GM10248 (cell line): ENCODE data around the gene SH2B3.

Source experiments
- CTCF ChIA-PET: fragments of 300-600 bp; sonication (Branson Sonifier 250); formaldehyde crosslinking; extraction: SDS; loops from one replicate; lab custom pipeline; 2021; ENCODE audit warnings: antibody characterized with exemption; lab: Yijun Ruan, JAX
- POLR2A ChIA-PET: fragments of 350-650 bp; sonication (Branson Sonifier 250); formaldehyde crosslinking; extraction: SDS; loops from one replicate; lab custom pipeline; 2020; ENCODE audit warnings: antibody characterized with exemption; lab: Yijun Ruan, JAX
- DNase-seq: peaks from one replicate; pipeline ENCODE4 v3.0.0; 2012; ENCODE audit errors: extremely low spot score
- CTCF ChIP-seq: IDR thresholded peaks from 2 replicates; pipeline ENCODE4 v1.5.1; 2012; ENCODE audit warnings: mild to moderate bottlenecking, low read depth; ENCODE audit errors: extremely low read depth, missing control alignments, control extremely low read depth

The SH2B3 gene

DNA sequence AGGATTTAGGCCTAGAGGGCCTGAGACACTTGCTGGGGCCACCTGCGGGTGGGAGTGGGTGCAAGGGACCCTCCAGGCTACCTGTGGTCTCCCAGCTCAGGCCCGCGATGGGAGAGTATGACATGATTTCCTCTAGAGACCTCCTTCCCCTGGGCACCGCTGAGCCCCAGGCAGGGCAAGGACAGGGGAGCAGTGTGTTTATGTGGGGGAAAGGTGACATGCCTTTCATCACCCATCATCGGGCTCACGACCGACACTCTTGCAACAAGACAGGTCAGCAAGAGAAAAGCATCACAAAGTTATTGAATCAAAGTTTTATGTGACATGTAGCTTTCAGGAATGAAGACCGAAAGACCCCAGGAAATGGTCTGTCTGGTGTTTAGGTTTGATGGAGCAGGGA is 19.9 kb downstream of the SH2B3 start:
- DNase-seq = no peak
- ChIA-PET POLR2A (no interaction called here), CTCF (interaction anchor here (1.2 to 44.4 kb wide), 8 partner anchors 9 to 30 kb away, joined by 3 to 1216 read pairs (median 5); partner anchors contain the start of gene SH2B3)
- TF ChIP-seq CTCF = no peak

GRCh38 chr12:111426344-111427185 is 20.8 kb downstream of the SH2B3 start:
- CTCF ChIA-PET = interaction anchor here (1.3 to 44.4 kb wide), 8 partner anchors 8 to 25 kb away, joined by 3 to 1216 read pairs (median 10); partner anchors contain the start of gene SH2B3
- TF ChIP-seq CTCF = no peak
- POLR2A ChIA-PET = interaction anchor here (0.9 to 1.1 kb wide), 2 partner anchors 18 to 20 kb away, joined by 3 read pairs; no protein-coding TSS in a partner anchor
- DNase-seq = no peak

GRCh38 chr12:111427417-111428074 is 21.8 kb downstream of the SH2B3 start:
- ChIA-PET POLR2A (interaction anchor here (1.1 kb wide), 1 partner anchor 19 kb away, joined by 3 read pairs; no protein-coding TSS in a partner anchor), CTCF (interaction anchor here (0.9 to 44.4 kb wide), 6 partner anchors 9 to 102 kb away, joined by 3 to 1216 read pairs (median 3); partner anchors contain the start of gene SH2B3)
- DNase-seq = no peak
- TF ChIP-seq CTCF = no peak

DNA sequence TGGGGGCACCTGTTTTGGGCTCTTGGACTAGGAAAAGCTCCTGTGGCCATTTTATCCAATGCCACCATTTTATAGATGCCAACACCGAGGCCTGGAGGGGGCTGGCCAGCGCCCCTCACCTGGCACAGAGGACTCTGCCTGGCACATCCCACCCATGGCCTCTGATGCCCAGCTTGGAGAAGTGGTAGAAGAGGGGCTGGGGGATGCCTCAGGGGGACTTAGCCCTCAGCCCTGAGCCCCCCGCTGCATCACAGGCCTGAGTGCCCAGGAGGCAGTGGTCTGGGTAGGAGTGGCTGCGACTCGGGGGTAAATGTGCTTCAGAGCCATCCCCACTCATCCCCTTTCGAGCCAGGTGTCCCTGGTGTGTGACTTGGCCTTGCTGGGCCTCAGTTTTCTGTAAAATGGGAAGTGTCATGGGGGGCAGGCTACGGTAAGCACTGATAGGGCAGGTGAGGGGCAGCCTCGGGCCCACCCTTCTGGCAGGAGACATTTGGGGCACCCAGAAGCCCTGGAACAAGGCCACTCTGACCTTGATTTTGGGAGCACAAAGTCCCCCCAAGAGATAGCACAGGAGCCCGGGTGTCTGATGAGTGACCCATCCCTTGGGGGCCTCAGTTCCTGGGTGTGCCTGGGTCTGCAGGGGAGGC is 22.5 kb downstream of the SH2B3 start:
- ChIA-PET POLR2A (interaction anchor here (1.1 kb wide), 1 partner anchor 19 kb away, joined by 3 read pairs; no protein-coding TSS in a partner anchor), CTCF (interaction anchor here (0.9 to 44.4 kb wide), 6 partner anchors 10 to 101 kb away, joined by 3 to 1216 read pairs (median 3); partner anchors contain the start of gene SH2B3)
- no peak for DNase-seq
- no peak for TF ChIP-seq CTCF

DNA sequence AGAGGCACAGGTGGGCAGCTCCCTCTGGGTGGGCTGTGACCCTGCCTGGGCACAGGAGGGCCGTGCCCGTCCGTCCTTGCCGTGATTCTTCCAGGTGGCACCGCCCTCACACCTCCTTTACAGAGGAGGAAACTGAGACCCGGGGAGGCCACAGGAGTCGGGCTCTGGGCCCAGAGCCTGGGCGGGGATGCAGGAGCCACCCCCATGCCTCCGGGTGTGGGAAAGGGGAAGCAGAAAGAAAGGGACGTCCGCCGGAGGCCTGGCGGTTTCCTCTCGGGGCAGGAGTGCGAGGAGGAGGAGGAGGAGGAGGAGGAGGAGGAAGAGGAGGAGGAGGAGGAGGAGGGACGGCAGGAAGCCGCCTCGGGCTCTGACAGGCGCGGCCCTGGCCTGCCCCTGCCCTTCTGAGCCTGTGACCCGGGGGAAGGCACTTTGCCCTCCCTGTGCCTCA is 23.0 kb downstream of the SH2B3 start:
- POLR2A ChIA-PET = interaction anchor here (1.2 kb wide), 1 partner anchor 16 kb away, joined by 4 read pairs; no protein-coding TSS in a partner anchor
- CTCF ChIA-PET = interaction anchor here (1.3 to 44.4 kb wide), 5 partner anchors 20 to 101 kb away, joined by 3 to 1216 read pairs (median 4); partner anchors contain the start of gene SH2B3
- no peak for TF ChIP-seq CTCF
- DNase-seq = no peak
